ENCODE measurements around the gene SOBP.

DNA sequence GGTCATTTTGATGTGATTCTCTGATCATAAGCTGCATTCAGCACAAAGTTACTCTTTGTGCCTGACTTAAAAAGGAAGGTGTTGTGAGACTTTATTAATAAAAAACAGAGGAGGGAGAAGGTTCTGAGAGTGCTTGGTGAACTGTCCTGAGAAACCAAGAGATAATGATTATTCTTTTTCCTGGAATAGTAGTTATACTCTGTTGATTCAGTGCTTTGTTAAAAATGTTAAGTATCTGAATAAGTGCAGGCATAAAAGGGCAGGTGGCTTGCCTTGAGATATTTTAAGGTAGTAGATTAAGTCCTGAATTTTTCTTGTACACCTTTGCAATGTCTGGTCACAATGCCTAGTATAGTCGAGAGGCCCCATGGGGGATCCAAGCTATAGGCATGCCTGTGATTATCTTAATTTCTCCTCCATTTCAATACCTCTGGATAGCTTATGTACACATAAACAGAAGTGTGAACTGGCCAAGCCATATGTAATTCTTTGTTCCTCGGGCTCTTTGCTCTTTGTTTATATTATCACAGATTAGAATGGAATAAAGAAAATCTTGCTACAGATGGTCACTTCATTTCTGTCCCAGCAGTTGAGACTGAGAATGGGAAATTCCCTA lies 50.0 kb downstream of the SOBP start:
- TF ChIP-seq, protein P1, sequence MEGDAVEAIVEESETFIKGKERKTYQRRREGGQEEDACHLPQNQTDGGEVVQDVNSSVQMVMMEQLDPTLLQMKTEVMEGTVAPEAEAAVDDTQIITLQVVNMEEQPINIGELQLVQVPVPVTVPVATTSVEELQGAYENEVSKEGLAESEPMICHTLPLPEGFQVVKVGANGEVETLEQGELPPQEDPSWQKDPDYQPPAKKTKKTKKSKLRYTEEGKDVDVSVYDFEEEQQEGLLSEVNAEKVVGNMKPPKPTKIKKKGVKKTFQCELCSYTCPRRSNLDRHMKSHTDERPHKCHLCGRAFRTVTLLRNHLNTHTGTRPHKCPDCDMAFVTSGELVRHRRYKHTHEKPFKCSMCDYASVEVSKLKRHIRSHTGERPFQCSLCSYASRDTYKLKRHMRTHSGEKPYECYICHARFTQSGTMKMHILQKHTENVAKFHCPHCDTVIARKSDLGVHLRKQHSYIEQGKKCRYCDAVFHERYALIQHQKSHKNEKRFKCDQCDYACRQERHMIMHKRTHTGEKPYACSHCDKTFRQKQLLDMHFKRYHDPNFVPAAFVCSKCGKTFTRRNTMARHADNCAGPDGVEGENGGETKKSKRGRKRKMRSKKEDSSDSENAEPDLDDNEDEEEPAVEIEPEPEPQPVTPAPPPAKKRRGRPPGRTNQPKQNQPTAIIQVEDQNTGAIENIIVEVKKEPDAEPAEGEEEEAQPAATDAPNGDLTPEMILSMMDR (IDR thresholded peaks at IDR 0.05) = no peak
- TF ChIP-seq ZFX (IDR thresholded peaks at IDR 0.05; ENCODE audit: borderline replicate concordance) = no peak

All from 22Rv1 (cell line).